Mucosa of descending colon (tissue), 3 donors: Measurements from ENCODE around the gene TAF4. TPM values are rescaled to one million over a fixed set of nuclear protein-coding genes. Genes with fewer than 3 reads are reported as not detected.

Source experiments
- ATAC-seq: fragments of 200-7000 bp; cut with Tn5 transposase; one replicate; pipeline ENCODE4 v1.9.1; 2020; ENCODE audit warnings: mild to moderate bottlenecking, moderate library complexity
- DNase-seq, 3 donors: peaks; one replicate each; pipeline ENCODE4 v3.0.0-alpha.2; 2020
- H3K36me3 ChIP-seq: fragments of 200-600 bp; one replicate; pipeline ENCODE4 v1.8.0; 2021; ENCODE audit warnings: low read depth, mild to moderate bottlenecking
- H3K4me1 ChIP-seq: fragments of 200-600 bp; one replicate; pipeline ENCODE4 v1.8.0; 2021; ENCODE audit warnings: low read depth, mild to moderate bottlenecking
- H3K4me3 ChIP-seq: fragments of 200-600 bp; one replicate; pipeline ENCODE4 v1.8.0; 2021; ENCODE audit warnings: mild to moderate bottlenecking
- H3K9me3 ChIP-seq: fragments of 200-600 bp; one replicate; pipeline ENCODE4 v1.8.0; 2021; ENCODE audit warnings: mild to moderate bottlenecking
- CTCF ChIP-seq: fragments of 200-600 bp; IDR thresholded peaks from one replicate; pipeline ENCODE4 v1.8.0; 2022; ENCODE audit warnings: antibody characterized with exemption, mild to moderate bottlenecking
- intact Hi-C, 2 donors: fragments of 100-400 bp; cut with DNase I in 1 of 2; cut with micrococcal nuclease in 1 of 2; formaldehyde crosslinking; loops; one replicate each; pipeline versions ENCODE4 v1.11.0 to v1.11.1; 2022; cut with DNase I, micrococcal nuclease
- total RNA-seq, 3 donors: library from RNA; stranded (reverse); fragmentation: NEBNext Ultra II Directional in 2 of 3; extraction: Animal tissue kit (Norgen Biotek cat#: 25700) in 2 of 3; gene quantifications; one replicate each; pipeline versions ENCODE4 v1.2.1 to v1.2.4, GENCODE V29; 2021 to 2023
- donor health status: DM: no; HTN: no; CAD: no; lungs with moderate emphysema.
- donor health status: DM: no; HTN: no; CAD: no.
- donor health status: DM: no; HTN: yes; CAD: no.

Gene TAF4
- total RNA-seq, 3 donors from 2014 or later: 23.8 to 28.3 (median 27.5) TPM

GRCh38 chr20:62009322-62009721 is 56.4 kb downstream of the TAF4 start:
- no peak for DNase-seq
- Histone ChIP-seq H3K36me3 (peaks cover 16% of the 10 kb centered on the region), H3K9me3 (no peaks in the 10 kb centered on the region), H3K4me3 (no peak overlapping the region), H3K4me1 (no peaks in the 10 kb centered on the region)
- no peak for ATAC-seq
- TF ChIP-seq CTCF: no peak
- intact Hi-C loops: no loop called here

- ATAC-seq (no peak), DNase-seq (no peak)
- Histone ChIP-seq H3K9me3 (no peaks in the 10 kb centered on the region), H3K36me3 (peaks cover 16% of the 10 kb centered on the region), H3K4me3 (no peak overlapping the region), H3K4me1 (no peaks in the 10 kb centered on the region)
- no peak for TF ChIP-seq CTCF
- intact Hi-C loops: no loop called here
Measured at GRCh38 chr20:62008643-62009183, 57.0 kb downstream of the TAF4 start.

GRCh38 chr20:62007127-62007647 is 58.5 kb downstream of the TAF4 start:
- no peaks in the 10 kb centered on the region for H3K4me1 ChIP-seq
- DNase-seq (no peak), ATAC-seq (no peak)
- H3K4me3 ChIP-seq: no peak overlapping the region
- TF ChIP-seq CTCF: no peak
- intact Hi-C loops: no loop called here
- H3K9me3 ChIP-seq: no peaks in the 10 kb centered on the region
- H3K36me3 ChIP-seq: peaks cover 16% of the 10 kb centered on the region

GRCh38 chr20:62006482-62006881 is 59.2 kb downstream of the TAF4 start:
- no peak for ATAC-seq

GRCh38 chr20:62004614-62005013 is 61.1 kb downstream of the TAF4 start:
- intact Hi-C loops: no loop called here
- H3K4me3 ChIP-seq: no peak overlapping the region
- DNase-seq (no peak), ATAC-seq (no peak)
- H3K9me3 ChIP-seq: no peaks in the 10 kb centered on the region
- no peak for TF ChIP-seq CTCF
- H3K4me1 ChIP-seq: no peaks in the 10 kb centered on the region
- H3K36me3 ChIP-seq: peaks cover 12% of the 10 kb centered on the region

More at GRCh38 chr20:62006482-62006881, 59.2 kb downstream of the TAF4 start:
- H3K4me3 ChIP-seq: no peak overlapping the region
- peaks cover 16% of the 10 kb centered on the region for H3K36me3 ChIP-seq
- intact Hi-C loops: no loop called here
- DNase-seq: no peak
- no peaks in the 10 kb centered on the region for H3K9me3 ChIP-seq
- TF ChIP-seq CTCF: no peak
- no peaks in the 10 kb centered on the region for H3K4me1 ChIP-seq
